Stimulated activated CD8-positive, alpha-beta memory T cell treated with anti-CD3 and anti-CD28 coated beads, Interleukin-7, amount 100 ng/mL, for 48 hours (primary cell): ENCODE data around the gene RDH5.

Experiments used
- DNase-seq, 2 donors: peaks; one replicate each; pipeline ENCODE4 v3.0.0-alpha.2; 2020; ENCODE audit warnings: low read depth in 1 of 2; ENCODE audit errors: extremely low read depth in 1 of 2

The RDH5 gene, protein sequence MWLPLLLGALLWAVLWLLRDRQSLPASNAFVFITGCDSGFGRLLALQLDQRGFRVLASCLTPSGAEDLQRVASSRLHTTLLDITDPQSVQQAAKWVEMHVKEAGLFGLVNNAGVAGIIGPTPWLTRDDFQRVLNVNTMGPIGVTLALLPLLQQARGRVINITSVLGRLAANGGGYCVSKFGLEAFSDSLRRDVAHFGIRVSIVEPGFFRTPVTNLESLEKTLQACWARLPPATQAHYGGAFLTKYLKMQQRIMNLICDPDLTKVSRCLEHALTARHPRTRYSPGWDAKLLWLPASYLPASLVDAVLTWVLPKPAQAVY

DNA sequence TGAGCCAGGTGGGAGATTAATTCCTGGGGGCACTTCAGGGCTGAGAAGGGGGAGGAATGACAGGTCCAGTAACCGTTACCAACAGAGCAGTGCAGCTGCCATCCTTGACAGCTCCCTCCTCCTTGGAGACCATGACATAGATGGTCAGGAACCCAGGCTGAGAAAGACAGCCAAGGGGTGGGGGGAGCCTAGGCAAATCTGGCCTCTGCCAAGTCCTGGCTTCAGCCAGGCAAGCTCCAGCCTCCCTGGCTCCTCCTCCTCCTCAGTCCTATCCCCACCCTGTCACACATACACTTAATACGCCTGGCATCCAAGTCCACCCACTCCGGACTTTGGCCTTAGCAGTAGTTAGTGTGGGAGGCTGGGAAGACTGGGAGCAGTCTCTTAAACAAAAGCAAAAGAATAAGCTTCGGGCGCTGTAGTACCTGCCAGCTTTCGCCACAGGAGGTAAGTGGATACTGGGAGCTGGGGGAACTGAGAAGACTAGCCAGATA is at the start of gene RDH5:
RDH5 (plus strand) TSS at position 323 of the 494 bp plus-strand sequence. CDS start 792 bp downstream, outside the sequence.
- DNase-seq = no peak

DNA sequence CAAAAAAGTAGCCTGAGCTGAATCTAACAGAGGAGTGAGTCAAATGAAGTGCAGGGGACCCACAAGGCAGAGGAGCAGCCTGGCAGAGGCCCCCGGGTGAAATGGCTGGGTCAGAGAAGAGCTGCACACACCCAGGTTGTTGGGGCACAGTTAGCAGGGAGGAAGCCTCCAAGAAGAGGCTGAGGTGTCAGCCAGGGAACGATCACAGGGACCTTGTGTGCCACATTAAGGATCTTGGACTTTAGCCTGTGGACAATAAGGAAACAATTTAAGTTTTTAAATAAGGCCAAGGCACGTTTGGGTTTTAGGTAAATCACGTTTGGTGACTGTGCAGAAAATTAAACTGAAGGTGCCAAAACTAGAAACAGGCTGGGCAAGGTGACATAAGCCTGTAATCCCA is 48.4 kb upstream of the RDH5 start:
- DNase-seq = no peak

DNA sequence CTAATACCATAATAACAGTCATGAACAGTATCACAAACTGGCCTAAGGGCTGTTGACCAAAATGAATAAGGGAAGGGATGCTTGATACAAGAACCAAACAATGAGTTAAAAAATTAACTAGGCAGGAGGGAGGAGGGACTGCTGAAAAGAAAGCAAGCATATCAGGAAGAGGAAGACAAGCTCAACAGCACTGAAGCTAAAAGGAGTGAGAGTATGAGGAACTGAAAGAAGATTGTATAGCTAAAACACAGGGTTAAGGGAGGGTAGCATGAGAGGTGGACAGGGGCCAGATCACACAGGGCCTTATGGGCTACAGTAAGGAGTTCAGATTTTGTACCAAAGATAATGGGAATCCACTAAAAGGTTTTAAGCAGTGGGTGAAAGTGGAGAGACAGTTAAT is 46.6 kb upstream of the RDH5 start:
- no peak for DNase-seq

DNA sequence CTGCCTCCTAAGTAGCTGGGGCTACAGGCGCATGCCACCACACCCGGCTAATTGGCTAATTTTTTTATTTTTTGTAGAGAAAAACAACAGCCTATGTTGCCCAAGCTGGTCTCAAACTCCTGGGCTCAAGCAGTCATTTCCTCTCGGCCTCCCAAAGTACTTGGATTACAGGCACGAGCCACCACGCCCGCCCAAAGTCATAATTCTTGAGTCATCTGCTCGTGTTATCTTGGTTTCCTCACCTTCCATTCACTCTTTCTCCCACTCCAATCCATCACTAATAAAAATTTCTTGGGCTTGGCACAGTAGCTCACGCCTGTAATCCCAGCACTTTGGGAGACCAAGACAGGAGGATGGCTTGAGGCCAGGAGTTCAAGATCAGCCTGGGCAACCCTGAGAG is 44.5 kb upstream of the RDH5 start:
- DNase-seq = no peak

DNA sequence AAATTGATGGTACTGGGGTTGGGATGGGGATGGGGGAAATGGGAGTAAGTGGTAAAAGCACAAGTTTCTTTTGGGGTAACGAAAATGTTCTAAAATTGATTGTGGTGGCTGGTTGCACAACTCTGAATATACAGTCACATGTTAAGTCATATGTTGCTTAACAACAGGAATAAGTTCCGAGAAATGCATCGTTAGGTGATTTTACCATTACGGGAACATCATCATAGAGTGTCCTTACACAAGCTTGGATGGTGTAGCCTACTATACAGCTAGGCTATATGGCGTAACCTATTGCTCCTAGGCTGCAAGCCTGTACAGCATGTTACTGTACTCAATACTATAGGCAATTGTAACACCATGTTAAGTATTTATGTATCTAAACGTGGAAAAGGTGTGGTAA is 43.5 kb upstream of the RDH5 start:
- DNase-seq = no peak

DNA sequence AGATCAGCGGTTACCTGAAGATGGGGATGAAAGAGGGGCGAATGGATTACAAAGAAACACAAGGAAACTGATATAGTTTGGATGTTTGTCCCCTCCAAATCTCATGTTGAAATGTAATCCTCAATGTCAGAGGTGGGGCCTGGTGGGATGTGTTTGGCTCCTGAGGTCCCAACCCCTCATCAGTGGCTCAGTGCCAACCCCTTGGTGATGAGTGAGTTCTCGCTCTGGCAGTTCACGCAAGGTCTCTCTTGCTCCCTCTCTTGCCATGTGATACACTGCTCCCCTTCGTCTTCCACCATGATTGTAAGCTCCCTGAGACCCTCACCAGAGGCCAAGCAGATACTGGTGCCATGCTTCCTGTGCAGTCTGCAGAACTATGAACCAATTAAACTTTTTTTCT is 40.5 kb upstream of the RDH5 start:
- DNase-seq = no peak

DNA sequence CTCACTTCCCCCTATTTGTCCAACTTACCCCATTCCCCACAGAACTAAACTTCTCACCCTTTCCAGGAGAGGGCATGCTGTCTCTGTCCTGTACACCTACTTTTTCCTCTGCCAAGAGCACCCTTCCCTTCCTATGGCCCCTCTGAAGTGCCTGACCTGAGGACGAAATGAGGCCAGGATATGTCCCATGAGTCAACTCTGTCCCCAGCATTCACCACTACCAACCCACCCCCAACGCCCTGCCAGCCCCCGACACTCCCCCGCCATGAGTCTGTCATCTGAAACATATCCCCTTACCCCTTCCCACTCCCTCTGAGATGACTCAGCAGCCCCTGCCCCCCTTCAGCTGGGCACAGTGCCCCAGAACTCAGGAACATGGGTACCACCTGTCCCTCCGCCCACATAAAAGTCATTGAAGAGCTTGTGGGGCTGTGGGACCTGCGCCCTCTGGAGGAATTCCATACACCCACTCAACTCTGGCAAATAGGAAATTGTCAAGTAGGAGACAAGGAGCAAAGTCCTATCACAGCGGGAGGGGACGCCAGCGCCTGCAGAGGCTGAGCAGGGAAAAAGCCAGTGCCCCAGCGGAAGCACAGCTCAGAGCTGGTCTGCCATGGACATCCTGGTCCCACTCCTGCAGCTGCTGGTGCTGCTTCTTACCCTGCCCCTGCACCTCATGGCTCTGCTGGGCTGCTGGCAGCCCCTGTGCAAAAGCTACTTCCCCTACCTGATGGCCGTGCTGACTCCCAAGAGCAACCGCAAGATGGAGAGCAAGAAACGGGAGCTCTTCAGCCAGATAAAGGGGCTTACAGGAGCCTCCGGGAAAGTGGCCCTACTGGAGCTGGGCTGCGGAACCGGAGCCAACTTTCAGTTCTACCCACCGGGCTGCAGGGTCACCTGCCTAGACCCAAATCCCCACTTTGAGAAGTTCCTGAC is 38.8 kb upstream of the RDH5 start:
- DNase-seq = no peak

DNA sequence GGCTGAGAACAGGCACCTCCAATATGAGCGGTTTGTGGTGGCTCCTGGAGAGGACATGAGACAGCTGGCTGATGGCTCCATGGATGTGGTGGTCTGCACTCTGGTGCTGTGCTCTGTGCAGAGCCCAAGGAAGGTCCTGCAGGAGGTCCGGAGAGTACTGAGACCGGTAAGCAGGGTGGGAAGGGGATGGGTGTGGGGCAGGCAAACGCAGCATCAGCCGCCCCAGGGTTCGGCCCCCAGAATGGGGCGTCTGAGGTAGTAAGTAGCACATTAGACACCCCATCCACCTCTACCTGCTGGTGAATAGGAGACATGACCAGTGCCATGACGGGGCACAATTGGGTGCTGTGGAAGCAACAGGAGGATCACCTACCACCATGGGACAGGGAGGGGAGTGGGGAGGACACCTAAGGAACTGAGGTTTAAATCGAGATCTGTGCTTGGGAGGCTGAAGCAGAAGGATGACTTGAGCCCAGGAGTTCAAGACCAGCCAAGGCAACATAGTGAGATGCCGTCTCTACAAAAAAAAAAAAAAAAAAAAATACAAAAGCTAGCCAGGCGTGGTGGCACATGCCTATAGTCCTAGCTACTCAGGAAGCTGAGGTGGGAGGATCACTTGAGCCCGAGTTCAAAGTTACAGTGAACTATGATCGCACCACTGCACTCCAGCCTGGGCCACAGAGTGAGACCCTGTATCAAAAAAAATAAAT is 38.0 kb upstream of the RDH5 start:
- no peak for DNase-seq

DNA sequence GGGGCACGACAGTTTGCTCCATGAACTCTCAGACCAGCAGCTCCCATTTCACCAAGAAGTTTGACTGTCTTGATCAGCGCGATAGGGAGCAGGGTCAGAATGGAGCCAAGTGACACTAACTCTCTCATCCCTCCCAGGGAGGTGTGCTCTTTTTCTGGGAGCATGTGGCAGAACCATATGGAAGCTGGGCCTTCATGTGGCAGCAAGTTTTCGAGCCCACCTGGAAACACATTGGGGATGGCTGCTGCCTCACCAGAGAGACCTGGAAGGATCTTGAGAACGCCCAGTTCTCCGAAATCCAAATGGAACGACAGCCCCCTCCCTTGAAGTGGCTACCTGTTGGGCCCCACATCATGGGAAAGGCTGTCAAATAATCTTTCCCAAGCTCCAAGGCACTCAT is 36.5 kb upstream of the RDH5 start:
- no peak for DNase-seq

DNA sequence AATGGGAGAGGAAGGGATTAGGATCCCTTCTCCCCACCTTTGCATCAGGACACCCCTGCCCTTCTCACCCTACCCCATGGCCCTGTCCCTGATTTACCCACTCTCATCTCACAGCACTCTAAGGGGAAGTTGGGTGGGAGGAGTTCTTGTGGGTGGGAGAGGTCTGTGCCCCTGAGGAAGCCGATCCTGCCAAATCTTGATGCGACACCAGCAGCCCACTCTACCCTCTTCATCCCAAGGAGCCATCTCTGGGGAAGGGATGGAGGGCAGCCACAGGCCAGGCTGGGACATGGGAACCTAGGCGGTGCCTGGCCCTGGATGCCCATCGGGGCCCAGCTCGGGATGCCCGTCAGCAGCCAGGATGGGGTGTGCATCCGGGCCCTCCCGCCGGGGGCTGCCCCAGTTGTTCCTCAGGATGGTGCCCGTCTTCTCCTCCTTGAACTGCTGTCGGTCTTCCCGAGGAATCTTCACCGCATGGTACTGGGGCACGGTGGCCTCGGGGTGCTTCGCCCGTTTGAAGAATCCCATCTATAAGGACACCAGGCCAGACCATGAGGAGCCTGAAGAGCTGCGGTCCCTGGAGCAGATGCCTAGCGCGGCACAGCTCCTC is 35.3 kb upstream of the RDH5 start:
- no peak for DNase-seq

DNA sequence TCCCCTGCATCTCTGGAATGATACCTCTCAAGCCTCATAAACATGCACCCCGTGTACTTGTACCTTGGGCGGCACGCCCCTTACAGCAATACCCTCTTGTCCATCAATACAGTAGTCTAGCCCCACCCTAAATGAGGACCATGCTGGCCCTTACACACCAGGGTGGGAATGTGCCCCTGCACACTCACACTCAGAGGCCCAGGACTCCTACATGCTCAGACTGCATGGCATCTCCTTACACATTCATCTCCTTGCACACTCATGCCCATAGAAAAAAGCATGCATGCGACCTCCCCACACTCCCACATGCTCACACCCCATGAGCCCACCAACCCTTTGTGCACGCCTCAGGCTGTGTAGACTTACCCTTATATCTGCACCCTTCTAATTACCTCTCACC is 34.5 kb upstream of the RDH5 start:
- no peak for DNase-seq

DNA sequence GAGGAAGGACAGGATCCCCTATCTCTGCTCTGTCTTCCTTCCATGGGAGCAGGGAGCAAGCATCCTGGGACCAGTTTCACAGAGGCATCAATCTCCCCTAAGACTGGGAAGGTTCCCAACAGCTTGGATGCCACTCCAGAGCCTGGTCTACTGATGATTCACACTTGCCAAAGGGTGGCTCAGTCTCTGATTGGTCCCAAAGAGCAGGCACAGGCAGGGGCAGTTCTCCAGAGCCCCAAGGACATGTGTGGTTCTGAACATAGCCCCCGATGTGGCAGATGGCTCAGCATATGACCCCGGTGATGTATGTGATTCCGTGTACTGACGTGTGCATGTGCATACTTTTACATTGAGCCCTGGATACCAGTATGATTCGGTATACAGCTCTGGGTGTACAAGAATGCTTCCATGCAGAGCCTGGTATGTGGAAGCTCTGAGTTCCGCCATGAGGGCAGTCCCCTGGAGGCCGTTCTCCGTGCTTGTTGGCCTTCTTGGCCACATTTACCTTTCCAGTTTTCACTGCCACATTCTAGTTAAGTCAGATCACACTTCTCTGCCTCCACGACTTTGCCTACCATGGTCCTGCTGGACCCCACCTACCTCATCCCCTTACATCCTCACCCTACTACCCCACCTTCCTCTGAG is 33.7 kb upstream of the RDH5 start:
- no peak for DNase-seq

DNA sequence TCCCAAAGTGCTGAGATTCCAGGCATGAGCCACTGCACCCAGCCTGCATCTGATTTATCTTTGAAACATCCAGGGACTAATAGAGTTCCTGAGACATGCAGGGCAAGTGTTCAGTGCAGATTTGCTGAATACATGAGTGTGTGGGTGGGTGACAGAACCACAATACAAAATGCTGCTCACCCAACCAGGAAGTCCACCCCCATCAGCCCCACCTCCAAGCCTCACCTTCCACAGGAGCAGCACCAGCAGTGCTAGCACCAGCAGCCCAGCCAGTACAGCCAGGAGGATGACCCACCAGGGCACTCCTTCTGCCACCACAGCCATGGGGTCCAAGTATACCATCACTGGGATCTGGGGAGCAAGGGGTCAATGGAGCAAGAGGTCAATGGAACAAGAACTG is 32.4 kb upstream of the RDH5 start:
- DNase-seq = peak; percentile 14 to 40

DNA sequence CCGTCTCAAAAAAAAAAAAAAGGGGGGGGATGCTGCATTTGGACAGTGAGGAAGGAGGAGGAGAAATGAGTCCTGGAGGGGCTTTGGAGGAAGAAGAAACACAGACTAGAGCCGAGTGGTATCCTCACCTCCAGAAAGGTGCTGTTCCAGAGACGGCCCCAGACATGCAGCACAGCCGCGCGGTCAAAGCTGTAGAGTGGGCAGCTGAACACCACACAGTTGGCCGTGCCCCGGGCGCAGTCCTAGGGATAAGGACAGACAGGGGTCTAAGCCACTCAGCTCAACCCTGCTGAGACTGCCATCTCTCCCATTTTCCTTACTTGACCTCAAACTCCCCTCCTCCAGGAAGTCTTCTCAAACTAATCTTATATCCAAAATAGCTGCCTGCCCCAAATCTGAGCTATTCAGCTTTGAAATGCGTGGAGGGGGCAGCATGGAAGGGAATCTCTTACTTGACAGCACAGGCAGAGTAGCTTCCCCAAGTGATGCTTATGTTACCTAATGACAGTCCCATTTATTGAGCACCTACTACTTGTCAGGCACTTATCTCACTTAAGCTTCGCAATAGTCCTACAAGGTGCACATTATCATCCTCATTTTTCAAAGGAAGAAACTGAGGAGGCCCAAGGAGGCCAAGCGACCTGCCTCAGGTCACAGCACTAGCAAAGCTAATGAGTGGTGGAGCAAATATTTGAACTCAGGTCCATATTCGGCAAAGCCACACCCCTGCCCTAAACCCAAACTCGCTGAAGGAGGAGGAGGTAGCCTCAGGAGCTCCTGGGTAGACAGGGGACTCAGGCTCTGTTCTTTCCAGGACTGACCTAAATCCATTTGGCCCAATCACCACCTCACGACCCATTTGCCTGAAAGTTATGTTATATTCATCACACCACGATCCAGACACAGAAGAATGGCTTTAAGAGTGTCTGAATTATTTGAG is 31.2 kb upstream of the RDH5 start:
- DNase-seq = no peak

DNA sequence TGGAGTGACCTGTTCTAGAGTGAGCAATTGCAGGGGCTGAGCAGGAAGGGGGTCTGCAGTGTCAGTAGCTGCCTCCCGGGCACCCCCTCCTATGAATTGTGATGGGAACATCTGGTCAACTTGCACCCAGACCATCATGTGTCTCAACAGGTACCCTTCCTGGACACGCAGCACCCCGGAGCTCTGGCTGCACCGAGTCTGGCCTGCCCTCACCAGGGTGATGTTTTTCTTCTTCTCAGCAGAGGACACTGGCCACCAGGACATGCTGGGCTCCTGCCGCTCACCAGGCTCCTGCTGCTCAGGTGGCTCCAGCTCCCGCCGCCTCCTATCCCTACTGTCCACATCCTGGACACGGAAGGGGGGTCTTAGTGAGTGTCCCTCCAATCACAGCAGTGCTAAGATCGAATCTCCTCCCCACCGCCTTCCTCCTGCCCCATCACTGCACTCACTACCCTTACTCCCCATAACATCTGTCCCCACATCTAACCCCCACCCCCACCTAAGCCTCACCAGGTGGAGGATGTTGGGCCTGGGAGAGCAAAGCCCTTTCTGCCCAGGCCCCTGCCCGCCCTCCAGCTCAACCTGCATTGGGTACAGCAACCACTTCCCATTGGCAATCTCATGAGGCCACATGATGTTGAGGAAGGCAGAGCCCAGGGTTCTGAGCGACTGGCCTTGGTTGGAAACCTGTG is 27.4 kb upstream of the RDH5 start:
- no peak for DNase-seq

DNA sequence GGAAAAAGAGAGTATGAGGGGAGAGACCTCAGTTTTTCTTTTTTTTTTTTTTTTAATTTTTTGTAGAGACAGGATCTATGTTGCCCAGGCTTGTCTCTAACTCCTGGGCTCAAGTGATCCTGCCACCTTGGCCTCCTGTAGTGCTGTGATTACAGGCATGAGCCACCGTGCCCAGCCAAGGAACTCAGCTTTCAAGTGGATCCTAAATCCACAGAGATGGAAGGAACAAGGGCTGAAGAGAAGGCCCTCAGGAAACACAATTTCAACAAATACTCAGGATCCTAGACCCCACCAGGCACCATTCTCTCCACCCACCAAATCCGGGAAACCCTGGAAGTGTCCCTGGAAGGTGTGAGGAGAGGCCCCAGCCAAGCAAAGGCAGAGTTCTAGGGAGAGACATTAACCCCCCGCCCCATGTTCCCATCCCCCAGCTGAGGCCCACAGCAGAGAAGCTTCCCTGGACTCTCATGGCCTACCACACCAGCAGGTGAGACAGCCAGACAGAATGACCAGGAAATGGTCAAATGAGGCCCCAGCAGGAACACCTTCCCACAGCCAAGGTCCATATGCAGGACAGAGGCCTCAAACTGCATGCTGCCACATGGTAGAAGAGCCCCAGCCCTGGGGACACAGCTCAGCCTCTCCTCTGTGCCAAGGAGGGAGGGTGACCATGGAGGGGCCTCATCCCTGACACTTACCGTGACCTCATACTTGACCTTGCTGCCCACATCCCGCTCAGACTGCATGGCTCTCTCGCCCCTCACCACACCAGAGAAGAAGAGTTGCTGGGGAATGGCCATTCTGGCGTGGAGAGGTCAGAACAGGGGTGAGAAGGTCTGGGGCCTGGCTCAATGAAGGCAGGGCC is 26.6 kb upstream of the RDH5 start:
- DNase-seq = no peak

DNA sequence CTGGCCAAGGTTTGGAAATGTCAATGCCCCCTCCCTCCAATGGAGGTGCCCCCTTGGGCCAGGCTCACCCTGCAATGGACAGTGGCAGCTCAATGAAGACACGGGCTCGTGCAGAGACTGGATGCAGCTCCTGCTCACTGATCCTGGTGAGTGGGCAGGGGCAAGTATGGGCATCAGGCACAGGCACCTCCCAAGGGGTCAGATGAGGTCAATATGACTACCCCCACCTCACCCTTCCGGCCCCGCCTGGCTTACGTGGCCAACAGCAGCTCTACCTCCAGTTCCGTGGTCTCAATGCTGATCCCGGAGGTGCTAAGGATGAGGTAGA is 26.0 kb upstream of the RDH5 start:
- DNase-seq = no peak

DNA sequence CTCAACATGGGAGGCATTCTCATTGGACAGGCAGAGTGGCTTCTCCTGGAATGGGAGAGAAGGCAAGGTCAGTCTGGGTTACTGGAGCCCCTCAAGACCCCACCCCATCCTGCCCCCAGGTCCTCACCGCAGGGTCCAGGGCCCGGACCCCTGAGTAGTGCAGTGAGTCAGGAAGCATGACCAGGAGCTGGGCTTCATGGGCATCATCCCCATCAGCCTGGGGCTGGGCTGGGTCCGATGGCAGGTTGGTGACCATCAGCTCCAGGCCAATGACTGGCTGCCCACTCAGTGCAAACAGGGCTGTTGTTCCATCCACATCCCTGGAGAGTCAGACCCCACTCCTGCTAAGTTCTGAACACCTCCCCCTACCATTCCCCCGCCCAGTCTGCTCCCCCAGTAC is 25.5 kb upstream of the RDH5 start:
- DNase-seq = no peak
